HG02884 (cell line): ENCODE data around the gene CXCL16.

ENCODE experiments used
- ATAC-seq: cut with Tn5 transposase; IDR thresholded peaks from one replicate; pipeline ENCODE4 v1.9.1; 2021; ENCODE audit warnings: mild to moderate bottlenecking, moderate library complexity; ENCODE audit not compliant: unreplicated experiment

The CXCL16 gene

GRCh38 chr17:4753392-4753791 is 13.7 kb upstream of the CXCL16 start:
- ATAC-seq, result no peak

DNA sequence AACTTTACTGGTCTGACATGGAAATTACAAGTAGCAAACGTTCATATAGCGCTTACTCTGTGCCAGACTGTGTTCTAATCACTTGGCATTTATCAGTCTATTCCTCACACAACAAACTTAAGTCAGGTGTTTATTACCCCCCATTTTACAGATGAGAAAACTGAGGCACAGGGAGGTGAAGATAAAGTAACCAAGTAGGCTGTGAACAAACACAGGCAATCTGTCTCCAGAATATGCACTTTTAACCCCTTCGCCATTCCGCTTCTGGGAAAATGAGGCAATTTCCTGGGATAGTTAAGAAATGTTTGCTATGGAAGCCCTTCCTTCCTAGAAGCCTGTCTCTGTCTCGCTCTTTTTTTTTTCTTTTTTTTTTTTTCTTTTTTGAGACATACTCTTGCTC is 12.2 kb upstream of the CXCL16 start:
- no peak for ATAC-seq

DNA sequence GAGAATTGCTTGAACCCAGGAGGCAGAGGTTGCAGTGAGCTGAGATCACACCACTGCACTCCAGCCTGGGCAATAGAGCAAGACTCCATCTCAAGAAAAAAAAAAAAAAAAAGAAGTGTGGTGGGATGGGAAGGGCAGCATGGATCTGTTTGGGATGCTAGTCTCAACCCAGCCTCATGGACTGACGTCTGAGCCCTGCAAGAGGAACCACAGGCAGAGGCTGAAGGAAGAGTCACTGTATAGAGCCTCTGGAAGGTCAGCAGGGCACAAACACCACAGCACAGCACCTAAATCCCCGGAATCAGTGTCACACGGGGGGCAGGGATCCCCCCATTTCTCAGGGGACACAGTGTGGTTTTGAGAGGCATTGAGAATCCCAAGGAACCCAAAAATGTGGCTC is 10.9 kb upstream of the CXCL16 start:
- no peak for ATAC-seq

DNA sequence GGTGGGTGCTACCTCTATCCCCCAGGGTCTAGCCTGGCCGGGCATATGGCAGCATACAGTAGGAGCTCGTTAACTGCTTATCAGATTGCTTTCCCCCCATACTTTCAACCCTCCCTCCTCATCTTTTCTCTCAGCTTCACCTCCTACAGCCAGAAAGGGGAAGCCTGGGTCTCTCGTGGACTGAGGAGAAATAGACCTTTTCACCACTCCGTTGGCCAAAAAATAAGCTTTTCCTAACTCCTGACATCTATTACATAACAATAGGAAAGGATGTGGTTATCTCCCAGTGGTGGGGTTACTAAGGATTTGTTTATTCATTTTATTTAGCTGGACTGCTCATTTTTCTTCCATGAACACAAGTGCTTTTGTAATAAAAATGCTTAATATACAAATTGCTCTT is 9.0 kb upstream of the CXCL16 start:
- ATAC-seq, result no peak

DNA sequence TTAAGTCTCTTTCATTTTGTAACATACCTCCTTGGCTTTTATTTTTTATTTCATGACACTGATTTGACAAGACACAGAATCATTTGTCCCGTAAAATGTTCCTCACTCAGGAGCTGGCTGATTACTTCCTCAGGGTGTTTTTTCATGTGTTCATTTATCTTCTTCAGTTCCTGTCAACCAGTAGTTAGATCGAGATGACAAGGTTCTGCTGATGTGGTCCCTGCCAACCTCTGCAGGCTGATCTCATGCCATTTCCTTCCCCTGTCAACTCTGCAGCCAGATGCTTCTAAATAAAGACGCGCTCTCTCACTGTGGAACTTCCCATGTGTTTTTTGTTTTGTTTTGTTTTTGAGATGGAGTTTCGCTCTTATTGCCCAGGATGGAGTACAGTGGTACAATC is 8.1 kb upstream of the CXCL16 start:
- no peak for ATAC-seq

- no peak for ATAC-seq
Observed at GRCh38 chr17:4744999-4745969, 5.6 kb upstream of the CXCL16 start.

DNA sequence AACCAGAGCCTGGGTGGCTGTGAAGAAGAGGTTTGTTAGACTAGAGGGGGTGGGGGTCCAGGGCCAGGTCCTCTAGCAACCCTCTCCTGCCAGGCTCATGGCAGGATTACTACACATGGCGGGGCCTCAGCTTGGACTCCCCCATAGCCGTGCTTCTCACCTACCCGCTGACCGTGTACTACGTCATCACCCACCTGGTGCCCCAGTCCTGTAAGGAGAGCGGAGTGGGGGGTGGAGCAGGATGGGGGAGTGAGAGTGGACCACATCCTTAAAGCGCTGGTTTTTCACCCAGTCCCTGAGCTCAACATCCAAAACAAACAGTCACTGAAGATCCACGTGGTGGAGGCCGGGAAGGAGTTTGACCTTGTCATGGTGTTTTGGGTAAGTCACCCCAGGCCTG is 4.2 kb upstream of the CXCL16 start:
- ATAC-seq, result no peak

GRCh38 chr17:4743216-4743615 is 3.5 kb upstream of the CXCL16 start:
- no peak for ATAC-seq

DNA sequence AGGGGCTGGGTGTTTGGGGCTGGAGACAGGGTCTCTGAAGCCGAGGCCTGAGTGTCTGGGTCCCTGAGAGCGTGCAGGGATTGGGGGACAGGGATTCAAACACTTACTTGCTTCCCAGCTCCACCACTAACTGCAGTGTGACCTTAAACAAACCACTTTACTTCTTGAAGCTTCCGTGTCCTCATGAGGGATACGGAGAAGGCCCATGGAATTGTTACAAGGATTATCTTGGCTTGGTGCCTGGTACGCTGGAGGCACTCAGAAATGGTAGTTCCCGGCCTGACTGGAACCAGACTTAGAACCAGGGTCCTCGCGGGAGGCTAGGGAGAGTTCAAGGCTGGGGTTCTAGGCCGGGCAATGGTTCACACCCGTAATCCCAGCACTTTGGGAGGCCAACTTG is 2.9 kb upstream of the CXCL16 start:
- ATAC-seq, result no peak

GRCh38 chr17:4742133-4742532 is 2.4 kb upstream of the CXCL16 start:
- no peak for ATAC-seq

GRCh38 chr17:4741544-4741943 is 1.8 kb upstream of the CXCL16 start:
- no peak for ATAC-seq

- no peak for ATAC-seq
Observed at GRCh38 chr17:4740584-4740983, 856 bp upstream of the CXCL16 start.

DNA sequence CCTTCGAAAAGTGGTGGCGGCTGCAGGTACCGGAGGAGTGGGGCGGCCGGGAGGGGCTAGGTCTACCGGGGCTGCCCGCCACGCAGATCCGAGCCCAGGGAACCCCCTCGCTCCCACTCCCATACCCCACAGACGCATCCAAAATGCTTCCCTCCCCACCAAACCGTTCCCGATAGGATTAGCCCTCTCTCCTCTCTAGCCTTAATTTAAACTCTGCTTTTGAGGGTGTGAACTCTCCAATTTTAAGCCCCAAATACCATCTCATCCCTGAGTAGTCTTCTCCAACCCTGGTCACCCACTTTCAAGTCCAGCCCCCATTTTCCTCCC is 260 bp upstream of the CXCL16 start:
- ATAC-seq, result no peak

- no peak for ATAC-seq
Observed at GRCh38 chr17:4738136-4739121, 1.3 kb downstream of the CXCL16 start.

DNA sequence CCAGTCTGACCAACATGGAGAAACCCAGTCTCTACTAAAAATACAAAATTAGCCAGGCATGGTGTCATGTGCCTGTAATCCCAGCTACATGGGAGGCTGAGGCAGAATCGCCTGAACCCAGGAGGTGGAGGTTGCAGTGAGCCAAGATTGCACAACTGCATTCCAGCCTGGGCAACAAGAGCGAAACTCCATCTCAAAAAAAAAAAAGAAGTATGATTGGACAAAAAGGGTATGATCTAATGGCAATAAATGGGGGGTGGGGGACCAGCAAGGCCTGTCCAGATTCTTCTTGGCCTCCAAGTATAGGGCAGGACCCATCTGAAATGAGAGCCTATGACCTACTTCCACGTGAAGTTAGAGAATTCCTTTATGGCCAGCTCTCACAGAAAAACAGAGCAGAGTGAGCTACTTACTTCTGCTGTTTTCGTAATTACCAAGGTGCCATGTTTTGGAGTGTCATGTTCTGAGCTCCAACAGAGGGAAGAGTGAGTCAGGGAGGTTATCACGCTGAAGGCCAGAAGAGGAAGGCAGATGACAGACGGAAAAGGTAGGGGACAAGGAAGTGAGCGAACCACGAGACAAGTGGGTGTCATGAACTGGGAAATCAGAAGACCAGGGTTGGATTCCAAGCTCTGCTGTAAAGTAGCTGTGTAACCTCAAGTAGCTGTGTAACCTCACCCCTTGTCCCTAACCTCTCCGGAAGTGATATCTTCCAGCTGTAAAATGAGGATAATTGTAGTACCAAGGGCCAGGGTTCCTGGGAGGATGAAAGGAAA is 3.7 kb downstream of the CXCL16 start:
- ATAC-seq, result no peak

- no peak for ATAC-seq
Observed at GRCh38 chr17:4734857-4735475, 4.8 kb downstream of the CXCL16 start.

DNA sequence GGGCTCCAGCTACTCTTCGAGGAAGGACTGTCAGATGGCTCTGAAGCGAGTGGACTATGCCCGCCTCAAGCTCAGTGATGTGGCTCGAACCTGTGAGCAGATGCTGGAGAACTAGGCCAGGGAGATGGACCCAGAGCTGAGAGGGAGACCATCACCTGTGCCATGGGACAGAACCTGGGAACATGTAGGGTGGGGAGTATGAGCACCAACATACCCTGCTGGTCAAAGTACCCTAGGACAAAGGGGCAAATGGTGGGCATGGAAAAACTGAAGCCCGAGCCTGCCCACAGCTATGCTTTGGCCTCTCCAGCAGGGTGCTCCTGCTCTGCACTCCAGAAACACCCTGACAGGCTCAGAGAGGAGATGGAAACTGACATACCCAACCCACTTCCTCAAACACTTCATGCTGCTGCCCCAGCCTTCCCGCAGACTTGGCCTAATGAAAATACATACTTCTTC is 6.6 kb downstream of the CXCL16 start:
- no peak for ATAC-seq

DNA sequence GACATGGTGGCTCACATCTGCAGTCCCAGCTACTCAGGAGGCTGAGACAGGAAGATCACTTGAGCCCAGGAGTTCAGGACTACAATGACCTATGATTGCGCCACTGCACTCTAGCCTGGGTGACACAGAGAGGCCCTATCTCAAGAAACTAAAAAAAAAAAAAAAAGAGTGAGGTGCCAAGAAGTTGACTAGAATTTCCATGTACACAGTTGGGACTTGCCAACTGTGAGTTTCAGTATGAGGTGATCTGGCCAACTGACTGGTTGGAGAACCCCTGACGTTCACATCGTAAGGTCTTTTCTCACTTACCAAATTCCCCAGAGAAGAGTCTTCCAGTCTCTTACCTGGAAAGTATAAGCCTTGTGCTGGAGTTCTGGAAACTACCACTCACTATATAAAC is 11.6 kb downstream of the CXCL16 start:
- no peak for ATAC-seq

DNA sequence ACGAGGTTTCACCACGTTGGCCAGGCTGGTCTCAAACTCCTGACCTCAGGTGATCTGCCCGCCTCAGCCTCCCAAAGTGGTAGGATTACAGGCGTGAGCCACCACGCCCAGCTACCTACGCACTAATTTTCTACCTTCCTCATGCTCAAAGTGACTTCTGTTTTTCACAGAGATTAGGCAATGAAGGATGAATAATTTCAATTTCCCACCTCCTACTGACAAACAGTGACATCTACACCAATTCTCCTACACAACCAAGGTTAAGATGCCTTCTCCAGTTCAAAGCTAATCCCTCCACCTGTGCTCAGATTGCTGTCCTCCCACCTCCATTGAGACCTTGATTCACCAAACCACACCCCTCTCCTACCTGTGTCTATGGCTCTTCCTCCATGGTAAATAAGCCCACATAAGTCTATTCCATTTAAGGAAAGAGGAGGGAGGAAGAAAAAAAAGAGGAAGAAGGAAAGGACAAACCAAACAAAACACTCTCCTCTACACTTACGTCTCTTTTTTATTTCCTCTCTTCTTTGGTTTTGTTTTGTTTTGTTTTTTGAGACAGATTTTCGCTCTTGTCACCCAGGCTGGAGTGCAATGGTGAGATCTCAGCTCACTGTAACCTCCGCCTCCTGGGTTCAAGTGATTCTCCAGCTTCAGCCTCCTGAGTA is 13.9 kb downstream of the CXCL16 start:
- ATAC-seq, result no peak

- no peak for ATAC-seq
Observed at GRCh38 chr17:4724650-4725049, 15.1 kb downstream of the CXCL16 start.
